Measurements from ENCODE around the gene GALNT8.

DNA sequence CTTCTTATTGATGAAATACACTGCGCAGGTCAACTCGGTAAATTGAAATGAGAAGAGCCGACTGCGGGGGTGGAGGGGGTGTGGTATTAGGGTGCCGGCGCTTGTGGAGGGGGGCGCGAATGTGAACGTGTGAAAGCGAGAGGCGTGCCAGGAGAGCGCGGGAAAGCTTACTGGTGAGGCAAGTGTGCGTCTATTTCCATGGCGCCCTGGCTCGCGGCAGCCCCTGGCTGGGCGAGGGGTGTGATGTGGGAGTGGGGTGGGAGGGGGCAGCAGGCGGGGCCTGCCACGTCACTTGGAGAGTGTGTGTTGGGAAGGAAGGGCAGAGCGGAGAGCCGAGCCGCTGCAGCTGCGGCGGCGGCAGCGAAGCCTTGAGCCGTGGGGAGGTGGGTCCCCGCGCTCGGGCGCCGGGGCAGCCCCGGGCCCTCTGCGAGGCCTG is 88.8 kb downstream of the GALNT8 start:
- TF ChIP-seq CTCF (IDR thresholded peaks at IDR 0.05) (no peak), EZH2 (IDR thresholded peaks at IDR 0.05; ENCODE audit: borderline replicate concordance, insufficient read depth, low read depth, low read length, poor library complexity, severe bottlenecking) (no peak)

All from B cell (primary cell).